Tibial nerve (tissue), 4 donors: ENCODE data around the gene KCNK18. TPM values are rescaled to one million over a fixed set of nuclear protein-coding genes. Genes with fewer than 3 reads are reported as not detected.
A peak's percentile ranks its signal among the peaks of the same experiment; 100 is the strongest.

ENCODE experiments used
- DNase-seq, 2 donors: peaks; one replicate each; pipeline ENCODE4 v3.0.0-alpha.2; 2019; ENCODE audit warnings: low spot score in 2 of 2
- H3K27ac ChIP-seq, 4 donors: fragments of 200-600 bp; sonication (generic) in 3 of 4; one replicate each; pipeline ENCODE4 v1.5.1; 2017 to 2019; ENCODE audit warnings: mild to moderate bottlenecking in 1 of 4
- H3K27me3 ChIP-seq, 2 donors: fragments of 200-600 bp; sonication (generic) in 1 of 2; one replicate each; pipeline versions ENCODE4 v1.5.1 to v1.6.0; 2017 to 2019
- H3K36me3 ChIP-seq, 3 donors: fragments of 200-600 bp; sonication (generic); one replicate each; pipeline ENCODE4 v1.5.1; 2018 to 2019
- H3K4me1 ChIP-seq, 4 donors: fragments of 200-600 bp; sonication (generic) in 3 of 4; one replicate each; pipeline ENCODE4 v1.5.1; 2017 to 2019
- H3K4me3 ChIP-seq, 4 donors: fragments of 200-600 bp; sonication (generic) in 3 of 4; one replicate each; pipeline ENCODE4 v1.5.1; 2017 to 2019; ENCODE audit warnings: mild to moderate bottlenecking in 1 of 4, moderate library complexity in 1 of 4
- H3K9me3 ChIP-seq, 4 donors: fragments of 200-600 bp; sonication (generic) in 3 of 4; one replicate each; pipeline ENCODE4 v1.5.1; 2017 to 2019
- EP300 ChIP-seq, 2 donors: sonication (generic); formaldehyde crosslinking; IDR thresholded peaks; one replicate each; pipeline ENCODE4 v1.6.1; 2017; ENCODE audit warnings: antibody characterized with exemption in 2 of 2, mild to moderate bottlenecking in 1 of 2
- POLR2A ChIP-seq, 2 donors: fragments of 450-650 bp; IDR thresholded peaks; one replicate each; pipeline ENCODE4 v1.6.1; 2017; ENCODE audit warnings: antibody characterized with exemption in 2 of 2, mild to moderate bottlenecking in 2 of 2, moderate library complexity in 2 of 2
- WGBS, 2 donors: methylation state at CpG; one replicate each; pipeline ENCODE4 v1.1.5; 2018; 5-methylcytosine and 5-hydroxymethylcytosine counted together
- total RNA-seq, 4 donors: library from RNA; depleted of rRNA; stranded (reverse); fragments of >200 nt; gene quantifications; one replicate each; pipeline ENCODE4 v1.1.0, GENCODE V29; 2016
- TF ChIP-seq, protein P1 (sequence below), 5 experiments: fragments of 200-600 bp in 3 of 5; fragments of 450-650 bp in 2 of 5; sonication (generic) in 3 of 5; IDR thresholded peaks; one replicate each; pipeline ENCODE4 v1.5.1; 2016 to 2019; ENCODE audit warnings: antibody characterized with exemption in 5 of 5, mild to moderate bottlenecking in 3 of 5, moderate library complexity in 2 of 5

Gene KCNK18
- total RNA-seq, 4 donors from 2014 or later, result not detected

DNA sequence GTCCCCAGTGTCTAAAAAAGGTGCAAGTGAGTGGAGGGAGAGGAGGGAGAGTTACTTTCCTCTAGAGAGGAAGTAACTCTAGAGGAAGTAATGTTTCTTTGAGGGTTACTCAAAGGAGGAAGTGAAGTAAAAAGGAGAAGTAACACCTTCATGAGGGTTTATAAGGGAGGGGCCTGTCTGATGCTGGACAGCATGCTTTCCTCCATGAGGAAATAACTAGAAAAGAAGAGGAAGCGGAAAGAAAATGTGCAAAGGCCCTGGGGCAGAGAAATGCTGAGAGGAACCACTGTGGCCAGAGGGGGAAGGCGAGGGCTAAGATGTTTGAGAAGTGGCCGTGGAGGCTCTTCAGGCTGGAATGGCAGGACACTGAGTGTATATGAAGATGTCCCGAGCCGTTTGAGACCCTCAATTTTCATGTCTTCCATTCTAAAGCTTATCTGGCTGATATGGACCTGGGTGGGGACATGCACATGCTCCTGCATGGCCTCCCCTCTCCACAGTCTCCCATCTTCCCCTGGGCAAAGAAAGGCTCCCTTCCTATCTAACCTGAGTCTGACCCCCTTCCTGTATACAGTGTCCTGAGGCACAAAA is 40.2 kb downstream of the KCNK18 start:
- Histone ChIP-seq H3K9me3 (no peaks in the 10 kb centered on the region), H3K4me3 (no peak overlapping the region), H3K4me1 (peaks cover 0 to 16% (median 0%) of the 10 kb centered on the region in 4 donors), H3K36me3 (no peaks in the 10 kb centered on the region), H3K27ac (no peak overlapping the region), H3K27me3 (peaks cover 0 to 36% of the 10 kb centered on the region in 2 donors)
- TF ChIP-seq POLR2A (IDR thresholded peaks at IDR 0.05) (no peak), EP300 (IDR thresholded peaks at IDR 0.05) (no peak)
- TF ChIP-seq, protein P1, sequence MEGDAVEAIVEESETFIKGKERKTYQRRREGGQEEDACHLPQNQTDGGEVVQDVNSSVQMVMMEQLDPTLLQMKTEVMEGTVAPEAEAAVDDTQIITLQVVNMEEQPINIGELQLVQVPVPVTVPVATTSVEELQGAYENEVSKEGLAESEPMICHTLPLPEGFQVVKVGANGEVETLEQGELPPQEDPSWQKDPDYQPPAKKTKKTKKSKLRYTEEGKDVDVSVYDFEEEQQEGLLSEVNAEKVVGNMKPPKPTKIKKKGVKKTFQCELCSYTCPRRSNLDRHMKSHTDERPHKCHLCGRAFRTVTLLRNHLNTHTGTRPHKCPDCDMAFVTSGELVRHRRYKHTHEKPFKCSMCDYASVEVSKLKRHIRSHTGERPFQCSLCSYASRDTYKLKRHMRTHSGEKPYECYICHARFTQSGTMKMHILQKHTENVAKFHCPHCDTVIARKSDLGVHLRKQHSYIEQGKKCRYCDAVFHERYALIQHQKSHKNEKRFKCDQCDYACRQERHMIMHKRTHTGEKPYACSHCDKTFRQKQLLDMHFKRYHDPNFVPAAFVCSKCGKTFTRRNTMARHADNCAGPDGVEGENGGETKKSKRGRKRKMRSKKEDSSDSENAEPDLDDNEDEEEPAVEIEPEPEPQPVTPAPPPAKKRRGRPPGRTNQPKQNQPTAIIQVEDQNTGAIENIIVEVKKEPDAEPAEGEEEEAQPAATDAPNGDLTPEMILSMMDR (IDR thresholded peaks at IDR 0.05), result no peak
- WGBS, 2 donors, result 81 to 84% methylated on average over 5 of the region's 5 CpGs
- DNase-seq, result no peak

DNA sequence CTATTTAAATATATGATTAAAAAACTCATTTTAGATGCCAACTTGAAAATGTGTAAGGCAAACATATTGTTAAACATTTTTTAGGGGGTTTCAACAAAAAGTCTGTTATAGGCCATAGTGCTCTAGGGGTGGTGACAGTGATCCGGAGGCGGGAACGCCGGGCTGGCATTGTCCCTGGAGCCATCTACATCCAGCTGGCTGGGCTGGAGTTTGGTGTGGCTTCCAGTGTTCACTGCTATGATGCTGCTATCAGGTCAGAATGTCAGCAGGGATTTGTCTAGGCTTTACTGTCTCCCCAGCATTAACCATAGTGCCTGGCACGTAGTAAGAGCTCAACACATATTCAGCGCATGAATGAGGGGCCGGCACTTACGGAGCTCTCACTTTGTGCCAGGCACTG is 41.8 kb downstream of the KCNK18 start:
- no peak overlapping the region for H3K4me3 ChIP-seq
- TF ChIP-seq, protein P1 (IDR thresholded peaks at IDR 0.05), result no peak
- TF ChIP-seq EP300 (IDR thresholded peaks at IDR 0.05) (no peak), POLR2A (IDR thresholded peaks at IDR 0.05) (no peak)
- peaks cover 0 to 51% of the 10 kb centered on the region in 2 donors for H3K27me3 ChIP-seq
- no peaks in the 10 kb centered on the region for H3K36me3 ChIP-seq
- H3K4me1 ChIP-seq, result peaks cover 0 to 16% (median 0%) of the 10 kb centered on the region in 4 donors
- 76 to 80% methylated on average over 6 to 8 of the region's 8 CpGs for WGBS, 2 donors
- no peak for DNase-seq
- no peaks in the 10 kb centered on the region for H3K9me3 ChIP-seq
- no peak overlapping the region for H3K27ac ChIP-seq

DNA sequence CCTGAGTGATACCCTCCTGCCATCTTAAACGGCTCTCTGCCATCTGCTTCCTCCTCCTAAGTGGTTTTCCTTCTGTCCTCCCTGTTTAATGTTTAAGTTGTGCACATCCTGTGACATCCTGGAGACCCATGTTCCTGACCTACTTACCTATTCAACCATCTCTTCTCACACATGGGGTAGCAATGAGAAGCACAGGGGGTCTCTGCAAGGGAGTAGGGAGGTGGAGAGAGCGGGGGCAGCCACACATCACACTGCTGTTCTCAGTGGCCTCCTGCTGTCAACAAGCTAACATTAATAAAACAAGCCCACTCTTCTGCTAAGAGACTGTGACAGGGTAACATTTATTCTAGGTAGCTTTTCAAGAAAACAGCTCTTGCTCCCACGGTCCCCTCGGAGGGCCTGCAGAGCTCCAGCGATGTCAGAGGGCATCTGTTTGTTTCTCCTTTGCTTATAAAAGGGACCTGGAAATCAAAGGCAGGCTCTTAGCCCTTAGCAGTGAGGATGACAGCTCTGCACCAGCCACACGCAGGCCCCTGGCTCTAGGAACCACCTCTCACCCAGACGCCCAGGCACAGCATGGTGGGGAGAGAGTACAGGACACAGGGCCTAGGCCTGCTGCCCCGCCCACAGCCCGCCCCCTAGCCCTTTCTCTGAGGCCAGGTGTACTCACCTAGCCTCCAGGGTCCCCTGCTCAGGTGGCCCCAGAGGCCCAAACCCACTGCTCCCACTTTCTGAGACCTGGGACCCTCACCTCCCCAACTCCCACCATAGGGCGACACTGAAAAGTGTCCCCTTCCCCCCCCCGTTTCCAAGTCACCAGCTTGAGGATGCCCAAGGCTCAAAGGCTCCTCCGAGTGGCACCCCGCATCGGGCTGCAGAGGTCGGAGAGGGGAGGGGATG is 42.7 kb downstream of the KCNK18 start:
- peaks cover 0 to 16% (median 0%) of the 10 kb centered on the region in 4 donors for H3K4me1 ChIP-seq
- WGBS, 2 donors, result 48 to 49% methylated on average over 8 to 14 of the region's 15 CpGs
- no peak overlapping the region for H3K27ac ChIP-seq
- no peak overlapping the region for H3K4me3 ChIP-seq
- H3K9me3 ChIP-seq, result no peaks in the 10 kb centered on the region
- TF ChIP-seq POLR2A (IDR thresholded peaks at IDR 0.05) (no peak), EP300 (IDR thresholded peaks at IDR 0.05) (no peak)
- TF ChIP-seq, protein P1 (IDR thresholded peaks at IDR 0.05), result no peak
- no peak for DNase-seq
- H3K27me3 ChIP-seq, result peaks cover 0 to 51% of the 10 kb centered on the region in 2 donors
- no peaks in the 10 kb centered on the region for H3K36me3 ChIP-seq

DNA sequence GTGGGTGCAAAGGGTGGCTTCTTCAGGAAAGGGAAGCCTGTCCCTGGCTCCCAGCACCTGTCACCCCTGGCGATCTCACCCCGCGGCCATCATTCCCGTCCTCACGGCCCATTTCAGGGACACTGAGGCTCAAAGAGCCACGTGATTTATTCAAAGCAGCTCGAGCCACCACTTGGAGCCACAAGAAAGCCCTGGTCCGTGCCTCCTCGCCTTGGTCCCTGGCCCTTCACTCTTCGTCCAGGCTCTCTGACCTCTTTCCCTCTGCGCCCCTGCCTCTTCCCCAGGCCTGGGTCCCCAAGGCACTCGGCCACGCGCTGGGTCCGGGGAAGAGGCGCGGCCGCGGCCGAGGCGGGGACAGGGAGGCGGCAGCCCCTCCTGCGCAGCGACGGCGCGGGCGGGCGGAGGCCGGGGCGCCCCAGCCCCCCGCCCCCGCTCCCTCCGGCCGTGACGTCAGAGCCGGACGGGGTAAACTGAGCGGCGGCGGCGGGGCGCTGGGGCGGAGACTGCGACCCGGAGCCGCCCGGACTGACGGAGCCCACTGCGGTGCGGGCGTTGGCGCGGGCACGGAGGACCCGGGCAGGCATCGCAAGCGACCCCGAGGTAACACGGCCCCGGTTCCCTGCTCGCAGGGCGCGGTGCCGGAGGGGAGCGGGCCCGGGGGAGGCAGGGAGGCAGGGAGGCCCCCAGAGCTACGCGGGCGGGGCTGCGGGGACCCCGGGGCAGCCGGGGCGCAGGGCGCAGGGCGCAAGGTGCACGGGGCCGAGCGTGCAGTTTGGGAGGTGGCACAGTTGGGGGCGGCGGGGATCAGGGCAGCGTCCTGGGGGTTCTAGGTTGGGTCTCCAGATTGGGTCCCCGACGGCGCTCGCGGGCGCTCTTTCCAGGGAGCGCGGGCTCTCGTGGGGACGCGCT is 43.6 kb downstream of the KCNK18 start, which contains the start of gene SLC18A2:
Gene SLC18A2 (plus strand): TSS at position 494 of the 909 bp plus-strand sequence. CDS start 580 bp downstream, outside the sequence.
- 2 to 4% methylated on average over 26 to 61 of the region's 93 CpGs for WGBS, 2 donors
- peak within 1 kb of the TSS in 2 of 4 donors; percentile 4 to 5 for H3K4me3 ChIP-seq
- TF ChIP-seq EP300 (IDR thresholded peaks at IDR 0.05) (no peak), POLR2A (IDR thresholded peaks at IDR 0.05) (no peak)
- TF ChIP-seq, protein P1 (IDR thresholded peaks at IDR 0.05), result no peak
- no peak for DNase-seq
- peaks cover 0 to 16% (median 0%) of the 10 kb centered on the region in 4 donors for H3K4me1 ChIP-seq
- H3K9me3 ChIP-seq, result no peaks in the 10 kb centered on the region
- H3K27ac ChIP-seq, result no peak within 1 kb of the TSS
- peaks cover 0 to 54% of the 10 kb centered on the region in 2 donors for H3K27me3 ChIP-seq
- no peaks in the 10 kb centered on the region for H3K36me3 ChIP-seq
